Activated naive CD4-positive, alpha-beta T cell treated with anti-CD3 and anti-CD28 coated beads, Interleukin-2, amount 50 U/mL, for 72 hours (primary cell): ENCODE measurements around the gene ZMIZ1. TPM values are rescaled to one million over a fixed set of nuclear protein-coding genes. Genes with fewer than 3 reads are reported as not detected.

Experiments
- ATAC-seq, 2 donors: fragments of 150-1000 bp; cut with Tn5 transposase; 2 replicates each; pipeline ENCODE4 v1.10.0; 2021; ENCODE audit warnings: mild to moderate bottlenecking in 2 of 2, moderate library complexity in 2 of 2
- DNase-seq, 2 donors: peaks; one replicate each; pipeline ENCODE4 v3.0.0; 2021 to 2022; ENCODE audit warnings: low spot score in 2 of 2
- H3K27ac Mint-ChIP-seq, 2 donors: one replicate each; pipeline ENCODE4 v1.8.0; 2022; ENCODE audit warnings: mild to moderate bottlenecking in 2 of 2, mixed read lengths in 2 of 2
- H3K36me3 Mint-ChIP-seq, 2 donors: one replicate each; pipeline ENCODE4 v1.8.0; 2022; ENCODE audit warnings: mixed read lengths in 2 of 2
- H3K9me3 Mint-ChIP-seq, 2 donors: one replicate each; pipeline ENCODE4 v1.8.0; 2022; ENCODE audit warnings: mixed read lengths in 2 of 2
- total RNA-seq, 2 donors: library from RNA; stranded (reverse); gene quantifications; one replicate each; pipeline ENCODE4 v1.2.3, GENCODE V29; 2022

The ZMIZ1 gene
- total RNA-seq, 2 donors from 2014 or later: 16.1 to 42.7 TPM

GRCh38 chr10:79191951-79192676 is 123.3 kb downstream of the ZMIZ1 start:
- Mint-ChIP-seq H3K27ac (peak overlapping the region; percentile 35 to 77), H3K36me3 (no peaks in the 10 kb centered on the region), H3K9me3 (no peaks in the 10 kb centered on the region)
- no peak for ATAC-seq
- DNase-seq: no peak

- Mint-ChIP-seq H3K36me3 (no peaks in the 10 kb centered on the region), H3K9me3 (no peaks in the 10 kb centered on the region), H3K27ac (peak overlapping the region in 1 of 2 donors; percentile 4)
- ATAC-seq: no peak
- DNase-seq: no peak
These were observed 123.9 kb downstream of the ZMIZ1 start for GRCh38 chr10:79192677-79193003.

- no peak for ATAC-seq
- no peaks in the 10 kb centered on the region for H3K9me3 Mint-ChIP-seq
These were observed 125.1 kb downstream of the ZMIZ1 start for GRCh38 chr10:79193694-79194382.

GRCh38 chr10:79195091-79195923 is 126.5 kb downstream of the ZMIZ1 start:
- Mint-ChIP-seq H3K36me3 (no peaks in the 10 kb centered on the region), H3K9me3 (no peaks in the 10 kb centered on the region), H3K27ac (no peak overlapping the region)
- DNase-seq: peak; percentile 80 to 82
- peak; percentile 86 to 88 for ATAC-seq

More at GRCh38 chr10:79193694-79194382, 125.1 kb downstream of the ZMIZ1 start:
- no peak for DNase-seq
- H3K27ac Mint-ChIP-seq: peak overlapping the region in 1 of 2 donors; percentile 4
- no peaks in the 10 kb centered on the region for H3K36me3 Mint-ChIP-seq

GRCh38 chr10:79196470-79197461 is 128.0 kb downstream of the ZMIZ1 start:
- H3K36me3 Mint-ChIP-seq: no peaks in the 10 kb centered on the region
- no peaks in the 10 kb centered on the region for H3K9me3 Mint-ChIP-seq
- ATAC-seq: peak; percentile 69 to 72

GRCh38 chr10:79197558-79197957 is 128.8 kb downstream of the ZMIZ1 start:
- no peak for DNase-seq
- H3K36me3 Mint-ChIP-seq: no peaks in the 10 kb centered on the region
- no peak for ATAC-seq
- no peaks in the 10 kb centered on the region for H3K9me3 Mint-ChIP-seq
- no peak overlapping the region for H3K27ac Mint-ChIP-seq

More at GRCh38 chr10:79196470-79197461, 128.0 kb downstream of the ZMIZ1 start:
- DNase-seq: peak; percentile 74 to 87
- no peak overlapping the region for H3K27ac Mint-ChIP-seq

GRCh38 chr10:79200346-79200745 is 131.6 kb downstream of the ZMIZ1 start:
- DNase-seq (no peak), ATAC-seq (no peak)
- H3K27ac Mint-ChIP-seq: no peak overlapping the region
- no peaks in the 10 kb centered on the region for H3K36me3 Mint-ChIP-seq
- H3K9me3 Mint-ChIP-seq: no peaks in the 10 kb centered on the region

GRCh38 chr10:79201706-79202105 is 132.9 kb downstream of the ZMIZ1 start:
- Mint-ChIP-seq H3K27ac (no peak overlapping the region), H3K9me3 (no peaks in the 10 kb centered on the region), H3K36me3 (no peaks in the 10 kb centered on the region)
- ATAC-seq: no peak
- no peak for DNase-seq

GRCh38 chr10:79202188-79203013 is 133.6 kb downstream of the ZMIZ1 start:
- no peaks in the 10 kb centered on the region for H3K36me3 Mint-ChIP-seq
- DNase-seq (peak in 1 of 2 donors; percentile 56), ATAC-seq (peak; percentile 63 to 75)
- H3K9me3 Mint-ChIP-seq: no peaks in the 10 kb centered on the region
- no peak overlapping the region for H3K27ac Mint-ChIP-seq

GRCh38 chr10:79203014-79203644 is 134.4 kb downstream of the ZMIZ1 start:
- H3K36me3 Mint-ChIP-seq: no peaks in the 10 kb centered on the region
- ATAC-seq (no peak), DNase-seq (no peak)
- H3K9me3 Mint-ChIP-seq: no peaks in the 10 kb centered on the region
- peak overlapping the region in 1 of 2 donors; percentile 84 for H3K27ac Mint-ChIP-seq

GRCh38 chr10:79203833-79204232 is 135.1 kb downstream of the ZMIZ1 start:
- Mint-ChIP-seq H3K27ac (peak overlapping the region in 1 of 2 donors; percentile 84), H3K9me3 (no peaks in the 10 kb centered on the region), H3K36me3 (no peaks in the 10 kb centered on the region)
- DNase-seq (no peak), ATAC-seq (no peak)

GRCh38 chr10:79206300-79207095 is 137.7 kb downstream of the ZMIZ1 start:
- Mint-ChIP-seq H3K9me3 (no peaks in the 10 kb centered on the region), H3K36me3 (no peaks in the 10 kb centered on the region), H3K27ac (peak overlapping the region in 1 of 2 donors; percentile 5)
- DNase-seq (no peak), ATAC-seq (no peak)

GRCh38 chr10:79207096-79207357 is 138.3 kb downstream of the ZMIZ1 start:
- H3K27ac Mint-ChIP-seq: peak overlapping the region in 1 of 2 donors; percentile 73
- no peak for ATAC-seq

GRCh38 chr10:79207726-79208125 is 139.0 kb downstream of the ZMIZ1 start:
- Mint-ChIP-seq H3K9me3 (no peaks in the 10 kb centered on the region), H3K27ac (peak overlapping the region in 1 of 2 donors; percentile 73), H3K36me3 (no peaks in the 10 kb centered on the region)
- no peak for ATAC-seq
- DNase-seq: no peak

More at GRCh38 chr10:79207096-79207357, 138.3 kb downstream of the ZMIZ1 start:
- no peak for DNase-seq
- no peaks in the 10 kb centered on the region for H3K9me3 Mint-ChIP-seq
- no peaks in the 10 kb centered on the region for H3K36me3 Mint-ChIP-seq
